Skin epidermis (tissue), 12 donors: ENCODE results near the gene FBXW10.
"Not testable (repeated sequence)": the region's sequence is repeated elsewhere in the genome, so short reads cannot be mapped to it uniquely, and the experiment has no call there.

Experiments used
- H3K27ac ChIP-seq, 21 experiments: fragments of 200-600 bp; sonication (generic) in 11 of 21; one replicate each; pipeline ENCODE4 v1.5.0; 2020; ENCODE audit warnings: mild to moderate bottlenecking in 3 of 21, inconsistent platforms in 2 of 21, moderate library complexity in 2 of 21
- H3K4me3 ChIP-seq, 7 experiments: fragments of 200-600 bp; sonication (generic) in 2 of 7; one replicate each; pipeline ENCODE4 v1.5.0; 2020; ENCODE audit warnings: inconsistent platforms in 2 of 7, mild to moderate bottlenecking in 2 of 7, moderate library complexity in 1 of 7

Gene FBXW10

DNA sequence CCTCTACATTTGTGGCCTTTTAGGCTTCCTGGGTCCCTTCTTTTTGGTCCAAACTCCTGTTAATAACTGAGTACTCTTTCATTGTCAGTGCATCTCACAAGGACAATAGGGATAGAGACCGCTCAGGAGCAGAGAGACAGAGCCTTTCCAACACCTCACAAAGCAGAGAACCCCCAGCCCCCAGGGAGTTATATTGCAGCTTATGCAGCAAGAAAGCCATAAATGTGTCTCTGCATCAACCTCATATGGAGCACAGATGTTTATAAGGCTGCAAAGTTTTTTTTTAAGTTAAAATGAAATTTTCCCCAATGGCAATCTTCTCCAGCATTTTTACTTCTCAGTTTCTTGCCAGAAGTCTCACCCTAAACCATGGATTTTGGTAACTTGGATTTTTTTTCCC, 6.4 kb downstream of the FBXW10 start:
- not testable (repeated sequence) for H3K4me3 ChIP-seq, H3K27ac ChIP-seq

DNA sequence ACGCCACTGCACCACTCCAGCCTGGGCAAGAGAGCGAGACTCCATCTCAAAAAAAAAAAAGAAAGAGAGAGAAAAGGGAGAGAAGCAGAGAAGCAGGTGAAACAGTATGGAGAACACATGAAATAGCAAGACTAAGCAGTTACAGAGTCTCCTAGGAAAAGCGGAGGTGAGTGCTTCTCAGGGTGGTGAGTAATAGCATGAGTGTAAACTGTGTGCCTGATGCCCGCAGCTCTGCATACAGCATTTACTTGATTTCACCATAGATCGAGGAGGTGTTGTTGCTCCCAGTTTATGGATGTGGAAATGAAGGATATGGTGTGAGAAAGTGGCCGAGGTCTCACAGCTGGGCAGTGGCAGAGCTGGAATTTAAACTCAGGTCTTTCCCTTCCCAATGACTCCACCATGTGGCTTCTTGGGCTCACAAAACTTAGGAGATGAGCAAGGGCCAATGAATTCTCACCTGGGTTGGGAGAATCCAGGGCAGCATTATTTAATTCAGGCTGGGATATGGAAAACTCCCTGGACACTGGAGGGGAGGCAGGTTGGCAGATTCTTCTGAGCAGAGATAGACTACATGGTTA, 10.1 kb downstream of the FBXW10 start:
- not testable (repeated sequence) for H3K27ac ChIP-seq, H3K4me3 ChIP-seq

DNA sequence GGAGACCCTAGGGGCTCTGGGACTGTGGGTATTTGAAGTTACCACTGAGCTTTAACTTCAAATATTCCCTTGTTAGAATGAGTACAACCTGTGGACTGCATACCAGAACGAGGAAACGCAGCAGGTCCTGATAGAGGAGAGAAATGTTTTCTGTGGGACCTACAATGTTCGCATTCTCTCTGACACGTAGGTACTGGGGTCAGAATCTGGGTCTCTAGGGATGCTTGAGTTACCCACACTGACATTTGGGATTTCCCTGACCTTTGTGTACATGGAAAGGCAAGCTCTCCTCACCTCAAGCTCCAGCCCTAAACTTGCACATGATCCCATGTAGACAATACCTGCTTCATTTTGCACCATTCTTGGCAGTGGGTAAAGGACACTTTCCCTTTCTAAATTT, 12.1 kb downstream of the FBXW10 start:
- not testable (repeated sequence) for H3K27ac ChIP-seq

DNA sequence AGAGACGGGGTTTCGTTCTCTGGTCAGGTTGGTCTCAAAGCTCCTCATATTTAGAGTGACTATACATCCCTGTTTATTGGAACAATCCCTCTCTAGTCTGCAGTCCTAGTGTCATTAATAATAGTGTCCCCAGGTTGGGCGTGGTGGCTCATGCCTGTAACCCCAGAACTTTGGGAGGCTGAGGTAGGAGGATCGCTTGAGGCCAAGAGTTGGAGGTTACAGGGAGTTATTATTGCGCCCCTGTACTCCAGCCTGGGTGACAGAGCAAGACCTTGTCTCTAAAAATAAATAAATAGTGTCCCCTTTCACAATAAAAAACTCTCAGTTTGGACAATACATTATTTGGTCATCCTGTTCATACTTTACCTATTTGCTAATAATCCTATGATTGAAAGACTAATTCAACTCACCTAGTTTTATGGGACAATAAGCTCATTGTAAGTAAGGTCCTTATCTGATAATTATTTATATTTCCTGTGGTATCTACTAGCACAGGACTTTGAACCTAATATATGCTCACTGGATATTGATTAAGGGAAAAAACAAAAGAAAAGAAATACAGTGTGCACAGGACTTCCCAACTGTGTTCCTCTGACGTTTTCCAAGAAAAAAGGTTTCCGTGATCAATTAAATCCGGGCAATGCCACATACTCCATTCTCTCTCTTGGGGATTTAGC, 13.7 kb downstream of the FBXW10 start:
- not testable (repeated sequence) for H3K27ac ChIP-seq, H3K4me3 ChIP-seq

More for the DNA sequence above, 12.1 kb downstream of the FBXW10 start:
- H3K4me3 ChIP-seq = not testable (repeated sequence)

DNA sequence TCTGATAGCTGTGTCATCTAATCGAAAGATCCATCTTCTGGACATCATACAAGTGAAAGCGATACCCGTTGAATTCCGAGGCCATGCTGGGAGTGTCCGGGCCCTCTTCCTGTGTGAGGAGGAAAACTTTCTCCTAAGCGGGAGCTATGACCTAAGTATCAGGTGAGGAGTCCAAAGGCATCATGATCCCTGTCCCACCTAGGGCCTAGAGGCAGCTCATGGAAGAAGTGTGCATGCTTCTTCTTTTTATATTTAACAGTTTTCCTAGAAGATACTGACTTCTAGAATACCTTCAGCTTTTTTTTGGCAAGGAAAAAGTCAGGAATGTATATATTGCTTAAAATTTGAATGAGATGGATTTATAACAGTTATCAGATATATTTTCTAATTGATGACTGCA, 14.5 kb downstream of the FBXW10 start:
- H3K4me3 ChIP-seq, H3K27ac ChIP-seq: not testable (repeated sequence)

DNA sequence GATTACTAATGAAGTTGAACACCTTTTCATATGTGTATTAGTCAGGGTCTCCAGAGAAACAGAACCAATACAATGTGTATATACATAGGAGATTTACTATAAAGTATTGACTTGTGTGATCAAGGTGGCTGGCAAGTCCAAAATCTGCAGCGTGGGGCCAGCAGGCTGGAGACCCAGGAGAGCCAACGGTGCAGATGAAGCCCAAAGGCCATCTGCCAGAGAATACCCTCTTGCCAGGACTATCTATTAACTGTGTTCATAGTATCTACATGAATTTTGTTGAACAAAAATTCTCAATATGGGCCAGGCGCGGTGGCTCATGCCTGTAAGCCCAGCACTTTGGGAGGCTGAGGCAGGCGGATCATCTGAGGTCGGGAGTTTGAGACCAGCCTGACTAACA, 16.4 kb downstream of the FBXW10 start:
- H3K27ac ChIP-seq, H3K4me3 ChIP-seq: not testable (repeated sequence)

DNA sequence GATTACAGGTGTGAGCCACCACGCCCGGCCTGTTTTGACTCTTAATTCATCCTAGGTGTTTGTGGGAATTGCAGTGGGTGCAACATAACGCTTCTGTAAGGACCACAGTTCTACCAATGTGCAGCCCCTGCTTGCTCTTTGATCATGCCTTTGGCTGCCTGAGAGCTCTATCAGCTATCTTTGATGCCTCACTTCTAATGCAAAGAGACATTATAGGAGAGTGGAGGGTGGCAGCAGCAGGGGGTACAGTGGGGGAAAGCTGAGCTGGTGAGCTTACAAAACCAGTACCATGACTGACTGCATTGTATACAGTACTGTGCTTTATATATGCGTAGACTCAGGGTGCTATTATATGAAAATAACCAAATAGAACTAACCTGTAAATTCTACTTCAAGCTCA, 26.7 kb downstream of the FBXW10 start:
- H3K4me3 ChIP-seq, H3K27ac ChIP-seq: not testable (repeated sequence)

DNA sequence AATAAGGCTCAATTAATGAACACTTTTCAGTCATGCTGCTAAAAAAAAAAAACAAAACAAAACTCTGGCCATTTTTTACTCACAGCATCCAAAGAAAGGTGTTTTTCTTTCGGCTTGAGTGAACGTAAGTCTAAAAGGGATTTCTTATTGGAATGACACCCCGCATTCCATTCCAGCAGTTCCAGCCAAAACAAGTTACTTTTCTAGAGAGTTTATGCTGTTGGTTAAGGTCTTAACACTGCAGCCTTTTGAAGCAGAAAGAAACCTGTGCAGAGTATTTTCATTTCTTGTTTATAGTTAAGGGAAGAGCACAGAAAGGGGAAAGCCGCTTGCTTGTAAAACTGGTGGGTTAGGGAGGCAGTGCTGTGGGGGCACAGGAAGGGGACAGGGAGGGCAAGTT, 27.2 kb downstream of the FBXW10 start:
- H3K4me3 ChIP-seq, H3K27ac ChIP-seq: not testable (repeated sequence)

DNA sequence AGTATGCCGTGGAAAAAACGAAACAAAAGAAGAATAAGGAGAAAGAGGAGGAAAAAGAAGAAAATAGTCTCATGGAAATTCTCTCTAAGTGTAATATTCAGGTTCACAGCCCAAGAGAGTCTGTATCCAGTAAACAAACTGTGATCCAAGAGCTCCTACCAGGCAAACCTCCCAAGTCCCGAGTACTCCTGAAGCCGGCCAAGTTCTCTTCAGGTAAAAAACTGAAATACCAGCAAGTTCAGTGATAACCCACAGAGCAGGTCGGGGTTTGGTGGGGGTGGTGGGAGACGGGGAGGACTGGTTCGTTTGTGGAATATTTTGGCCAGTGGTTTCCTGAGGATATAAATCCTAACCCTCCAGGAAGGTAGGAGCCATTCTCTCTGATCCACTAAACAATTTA, 28.6 kb downstream of the FBXW10 start:
- Histone ChIP-seq H3K27ac (no peak overlapping the region), H3K4me3 (no peak overlapping the region)

DNA sequence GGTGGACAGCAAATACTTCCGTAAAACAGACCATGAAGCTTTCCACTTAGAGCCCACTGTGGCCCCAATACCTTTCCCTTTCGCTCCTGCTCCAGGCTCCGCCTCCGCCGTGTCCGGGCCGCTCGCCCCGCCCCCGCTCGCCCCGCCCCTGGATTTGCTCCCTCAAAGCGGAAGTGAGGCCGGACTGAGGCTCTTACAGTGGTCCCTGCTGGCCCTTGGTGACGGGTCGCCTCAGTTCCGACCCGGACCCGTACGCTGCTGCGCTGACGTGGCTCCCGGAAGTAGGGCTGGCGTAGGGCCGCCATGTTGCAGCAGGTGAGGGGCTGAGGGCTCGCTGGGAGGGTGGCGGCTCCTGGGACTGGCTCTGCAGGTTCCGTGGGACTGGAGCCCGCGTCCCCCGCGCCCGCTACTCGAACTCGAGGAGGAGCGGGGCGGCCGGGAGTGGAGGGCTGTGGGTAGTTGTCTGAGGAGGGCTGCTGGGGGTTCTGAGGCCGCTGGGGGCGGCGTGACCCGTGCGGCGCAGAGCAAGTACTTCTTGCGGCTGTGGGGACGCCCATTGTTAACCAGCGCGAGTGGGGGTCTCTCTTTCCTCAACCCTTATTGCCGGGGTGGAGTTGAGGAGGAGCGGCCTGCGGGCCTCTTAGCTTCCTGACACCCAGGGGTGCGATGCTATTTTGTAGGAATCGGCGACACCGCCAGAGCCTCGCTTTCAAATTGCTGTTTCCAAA, 37.3 kb downstream of the FBXW10 start, which contains the start of gene TVP23B:
TSS of gene TVP23B (plus strand) at position 193 of the 728 bp plus-strand sequence. CDS start at position 304, 111 bp downstream.
- H3K27ac ChIP-seq = peak within 1 kb of the TSS; percentile 42 to 89 (median 82)
- peak within 1 kb of the TSS; percentile 44 to 74 (median 53) for H3K4me3 ChIP-seq

DNA sequence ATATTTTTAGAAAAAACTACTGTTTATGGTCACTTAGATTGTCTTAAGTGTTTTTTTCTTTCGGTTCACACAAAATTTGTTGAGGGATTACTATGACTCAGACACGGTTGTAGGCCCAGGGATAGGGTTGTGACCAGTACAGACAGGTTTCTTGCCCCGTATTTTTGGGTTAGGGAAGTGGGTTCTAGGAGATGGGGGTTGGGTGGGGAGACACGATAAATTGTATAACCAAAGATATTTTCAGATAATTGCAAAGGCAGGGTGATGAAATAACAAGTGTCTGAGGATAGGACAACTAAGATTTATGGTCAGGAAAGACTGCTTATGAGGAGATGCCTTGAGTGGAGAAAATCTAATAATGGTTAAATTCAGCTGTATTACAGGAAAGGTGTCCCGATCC, 38.0 kb downstream of the FBXW10 start:
- peak overlapping the region in 8 of 21 experiments; percentile 34 to 88 (median 86) for H3K27ac ChIP-seq
- H3K4me3 ChIP-seq = peak overlapping the region; percentile 44 to 74 (median 53)

DNA sequence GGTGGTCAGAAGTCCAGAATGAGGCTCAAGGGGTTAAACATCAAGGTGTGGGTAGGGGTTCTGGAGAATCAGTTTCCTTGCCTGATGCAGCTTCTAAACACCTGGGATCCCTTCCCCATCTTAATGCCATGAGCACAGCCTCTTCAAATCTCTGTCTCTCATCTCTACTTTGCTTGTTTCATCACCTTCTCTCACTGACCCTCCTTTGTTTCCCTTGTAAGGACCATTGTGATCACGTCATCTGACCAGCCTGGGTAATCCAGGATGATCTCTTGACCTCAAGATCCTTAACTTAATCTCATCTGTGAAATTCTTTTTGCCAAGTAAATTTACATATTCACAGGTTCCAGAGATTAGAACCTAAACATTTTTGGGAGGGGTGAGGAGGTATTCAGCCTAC, 42.1 kb downstream of the FBXW10 start:
- not testable (repeated sequence) for H3K27ac ChIP-seq, H3K4me3 ChIP-seq

DNA sequence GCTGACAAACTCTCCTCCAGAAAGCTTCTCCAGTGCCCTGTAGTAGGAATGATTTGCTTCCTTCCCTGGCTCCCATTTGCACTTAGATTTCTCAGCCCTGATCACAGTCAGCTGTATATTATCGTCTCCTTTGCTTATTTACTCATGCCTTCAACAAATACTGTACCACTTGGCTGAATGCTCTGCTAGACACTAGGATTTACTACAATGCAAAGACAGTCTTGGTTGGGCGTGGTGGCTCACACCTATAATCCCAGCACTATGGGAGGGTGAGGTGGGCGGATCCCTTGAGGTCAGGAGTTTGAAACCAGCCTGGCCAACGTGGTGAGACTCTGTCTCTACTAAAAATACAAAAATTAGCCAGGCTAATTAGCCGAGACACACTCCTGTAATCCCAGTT, 43.0 kb downstream of the FBXW10 start:
- H3K27ac ChIP-seq = not testable (repeated sequence)

DNA sequence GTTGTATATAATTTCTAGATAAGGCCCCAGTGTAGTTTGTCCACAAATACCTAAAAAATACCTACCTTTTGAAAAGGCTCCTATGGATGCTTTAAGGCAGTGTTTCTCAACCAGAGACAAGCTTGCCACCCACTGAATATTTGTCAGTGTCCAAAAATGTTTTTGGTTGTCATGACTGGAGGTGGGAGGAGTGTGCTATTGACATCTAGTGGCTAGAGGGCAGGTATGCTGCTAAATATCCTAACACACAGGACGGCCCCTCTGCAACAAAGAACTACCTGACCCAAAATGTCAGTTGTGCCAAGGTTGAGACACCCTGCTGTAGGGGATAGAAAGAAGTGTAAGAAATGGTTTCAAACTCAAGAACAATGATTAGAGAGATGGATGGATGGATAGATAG, 47.5 kb downstream of the FBXW10 start:
- H3K27ac ChIP-seq, H3K4me3 ChIP-seq: not testable (repeated sequence)

More for the DNA sequence above, 43.0 kb downstream of the FBXW10 start:
- H3K4me3 ChIP-seq = not testable (repeated sequence)

DNA sequence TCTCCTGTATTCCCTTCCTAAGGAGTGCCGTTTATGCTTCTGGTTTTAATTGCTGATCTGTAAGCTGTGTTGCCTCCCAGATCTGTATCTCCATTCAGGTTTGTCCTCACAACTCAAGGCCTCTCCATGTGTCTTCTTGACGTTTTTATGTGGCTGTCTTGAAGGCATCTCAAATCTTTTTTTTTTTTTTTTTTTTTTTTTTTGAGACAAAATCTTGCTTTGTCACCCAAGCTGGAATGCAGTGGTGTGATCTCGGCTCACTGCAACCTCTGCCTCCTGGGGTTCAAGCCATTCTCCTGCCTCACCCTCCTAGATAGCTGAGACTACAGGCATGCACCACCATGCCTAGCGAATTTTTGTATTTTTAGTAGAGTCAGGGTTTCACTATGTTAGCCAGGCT, 51.0 kb downstream of the FBXW10 start:
- not testable (repeated sequence) for H3K4me3 ChIP-seq, H3K27ac ChIP-seq

DNA sequence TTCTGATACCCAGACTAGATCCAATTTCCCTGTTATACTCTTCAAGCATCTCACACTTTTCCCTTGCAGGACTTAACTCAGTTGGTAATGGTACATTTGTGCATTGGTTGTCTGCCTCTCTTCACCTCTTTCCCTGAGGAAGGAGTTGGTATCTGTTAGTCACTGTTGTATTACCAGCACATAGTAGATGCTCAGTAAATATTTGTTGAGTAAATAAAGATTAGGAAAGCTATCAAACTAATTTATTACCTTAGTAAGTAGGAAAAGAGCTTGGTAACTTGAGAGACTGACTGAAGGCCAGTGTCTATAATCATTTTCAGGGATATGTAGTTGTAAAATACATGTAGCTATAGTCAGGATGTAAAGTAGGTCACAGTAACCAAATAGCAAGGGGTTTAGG, 53.0 kb downstream of the FBXW10 start:
- not testable (repeated sequence) for H3K4me3 ChIP-seq, H3K27ac ChIP-seq

DNA sequence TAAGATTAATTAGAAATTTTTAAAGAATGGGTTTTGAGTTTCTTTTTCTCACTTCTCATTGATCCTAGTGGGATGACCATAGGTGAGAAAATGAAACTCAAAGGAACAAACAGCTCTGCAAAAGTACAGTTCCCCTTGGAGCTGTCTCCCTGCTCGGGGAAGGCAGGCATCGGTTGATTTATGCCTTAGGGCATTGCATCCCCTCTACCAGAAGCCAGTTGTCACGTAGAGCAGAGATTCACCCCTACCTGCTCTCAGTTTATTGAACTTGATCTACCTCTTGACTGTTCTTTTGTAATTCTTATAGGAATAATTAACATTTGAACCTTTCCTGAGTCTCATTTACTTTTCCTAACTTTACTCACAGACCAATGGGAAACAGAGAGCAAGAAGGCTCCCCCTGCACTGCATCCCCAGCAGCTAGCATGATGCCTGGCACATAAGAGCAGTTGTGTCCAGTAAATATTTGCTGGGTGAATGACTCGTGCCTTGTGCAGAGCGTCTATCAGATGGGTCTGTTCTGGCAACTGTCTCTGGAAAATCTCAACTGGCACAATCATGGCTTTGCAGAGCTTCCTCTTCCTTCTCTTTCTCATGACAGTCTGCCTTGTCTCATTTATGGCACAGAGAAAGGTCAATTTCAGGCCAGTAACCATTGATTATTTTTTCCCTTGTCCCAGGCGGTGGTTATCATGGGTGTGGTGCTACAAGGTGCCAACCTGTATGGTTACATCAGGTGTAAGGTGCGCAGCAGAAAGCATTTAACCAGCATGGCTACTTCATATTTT, 59.8 kb downstream of the FBXW10 start:
- not testable (repeated sequence) for H3K4me3 ChIP-seq, H3K27ac ChIP-seq

DNA sequence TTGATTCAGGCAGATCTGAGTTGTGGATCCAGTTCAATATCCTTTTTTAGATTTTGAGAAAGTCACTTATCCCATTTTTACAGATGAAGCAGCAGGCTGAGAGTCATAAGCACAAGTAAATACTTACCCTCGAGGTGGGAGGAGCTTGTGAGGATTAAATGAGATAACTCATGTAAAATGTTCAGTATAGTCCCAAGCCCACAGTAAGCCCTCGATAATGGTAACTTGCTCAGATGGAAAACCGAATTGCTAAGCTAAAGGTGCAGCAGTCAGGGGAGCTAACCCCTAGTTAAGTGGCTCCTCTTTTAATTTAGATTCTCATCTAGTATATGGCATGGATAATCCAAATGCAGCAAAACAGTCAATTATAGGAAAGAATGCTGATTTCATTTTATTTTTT, 72.1 kb downstream of the FBXW10 start:
- not testable (repeated sequence) for H3K27ac ChIP-seq, H3K4me3 ChIP-seq

DNA sequence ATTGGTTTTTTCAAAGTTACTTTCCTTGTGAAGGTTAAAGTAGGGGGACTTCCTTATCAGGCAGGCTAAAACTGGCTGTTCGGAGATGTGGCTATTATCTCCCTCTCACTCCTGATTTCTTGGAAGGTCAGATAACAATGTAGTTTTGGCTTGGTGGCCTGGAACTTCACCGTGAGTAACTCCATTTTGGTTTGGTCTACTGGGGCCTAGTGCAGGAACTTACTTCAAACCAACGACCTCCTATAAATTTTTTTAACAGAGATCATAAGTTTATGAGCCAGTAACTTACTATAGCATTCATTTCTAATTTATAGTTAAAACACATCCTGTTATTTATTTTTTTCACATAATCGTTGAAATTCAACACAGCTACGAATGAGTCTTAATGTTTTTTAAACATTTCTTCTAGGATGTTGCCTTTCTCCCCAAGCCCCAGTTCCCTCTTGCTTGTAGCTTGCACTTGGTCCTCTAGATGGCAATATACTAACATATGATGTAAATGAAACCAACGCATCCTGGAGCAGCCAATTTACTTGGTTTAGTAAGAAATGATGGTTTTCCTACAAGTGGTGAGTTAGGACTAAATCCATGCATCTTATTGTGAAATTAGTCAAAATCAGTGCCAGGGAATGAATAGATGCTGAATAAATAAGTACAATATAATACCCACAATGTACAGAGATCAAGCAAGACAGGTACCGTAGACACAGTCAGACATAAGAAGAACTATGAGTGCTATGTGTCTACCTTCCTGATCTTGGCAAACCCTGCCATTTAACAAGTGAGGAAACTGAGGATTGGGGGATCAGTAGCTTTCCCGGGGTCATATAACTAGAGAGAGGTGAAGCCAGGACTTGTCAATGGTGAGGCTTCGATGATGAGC, 72.9 kb downstream of the FBXW10 start:
- H3K27ac ChIP-seq, H3K4me3 ChIP-seq: not testable (repeated sequence)
